Measurements from ENCODE around the gene SDC4. TPM values are rescaled to one million over a fixed set of nuclear protein-coding genes. Genes with fewer than 3 reads are reported as not detected.

Gene SDC4
- total RNA-seq, 1 donor from 2014 or later = 7.4 TPM

DNA sequence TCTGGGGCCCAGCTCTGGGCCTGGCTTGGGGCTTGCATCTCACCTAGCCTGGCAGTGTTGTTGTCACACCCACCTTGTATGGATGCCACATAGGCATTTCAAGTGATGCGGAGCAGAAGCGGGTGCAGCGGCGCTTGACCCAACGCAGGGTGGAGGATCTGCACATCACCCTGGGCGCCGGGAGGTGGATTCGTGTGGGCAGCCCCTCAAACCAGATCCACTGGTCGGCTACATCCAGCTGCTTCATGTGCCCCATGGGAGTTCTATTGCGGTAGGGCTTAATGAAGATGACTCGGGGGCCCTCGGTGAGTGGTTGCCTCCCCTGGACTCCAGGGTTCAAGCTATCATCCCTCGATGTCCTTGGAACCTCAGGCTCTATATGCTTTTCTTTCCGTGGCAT lies 26.7 kb upstream of the SDC4 start:
- DNase-seq (ENCODE audit: low spot score) = no peak
- Mint-ChIP-seq H3K27ac (ENCODE audit: unreplicated experiment) (no peak overlapping the region), H3K9me3 (ENCODE audit: unreplicated experiment) (no peaks in the 10 kb centered on the region), H3K27me3 (ENCODE audit: unreplicated experiment) (peaks cover 3% of the 10 kb centered on the region), H3K4me1 (ENCODE audit: unreplicated experiment) (peaks cover 3% of the 10 kb centered on the region), H3K36me3 (ENCODE audit: low read depth, unreplicated experiment) (no peaks in the 10 kb centered on the region), H3K4me3 (ENCODE audit: unreplicated experiment) (no peak overlapping the region)
- TF ChIP-seq, protein P1, sequence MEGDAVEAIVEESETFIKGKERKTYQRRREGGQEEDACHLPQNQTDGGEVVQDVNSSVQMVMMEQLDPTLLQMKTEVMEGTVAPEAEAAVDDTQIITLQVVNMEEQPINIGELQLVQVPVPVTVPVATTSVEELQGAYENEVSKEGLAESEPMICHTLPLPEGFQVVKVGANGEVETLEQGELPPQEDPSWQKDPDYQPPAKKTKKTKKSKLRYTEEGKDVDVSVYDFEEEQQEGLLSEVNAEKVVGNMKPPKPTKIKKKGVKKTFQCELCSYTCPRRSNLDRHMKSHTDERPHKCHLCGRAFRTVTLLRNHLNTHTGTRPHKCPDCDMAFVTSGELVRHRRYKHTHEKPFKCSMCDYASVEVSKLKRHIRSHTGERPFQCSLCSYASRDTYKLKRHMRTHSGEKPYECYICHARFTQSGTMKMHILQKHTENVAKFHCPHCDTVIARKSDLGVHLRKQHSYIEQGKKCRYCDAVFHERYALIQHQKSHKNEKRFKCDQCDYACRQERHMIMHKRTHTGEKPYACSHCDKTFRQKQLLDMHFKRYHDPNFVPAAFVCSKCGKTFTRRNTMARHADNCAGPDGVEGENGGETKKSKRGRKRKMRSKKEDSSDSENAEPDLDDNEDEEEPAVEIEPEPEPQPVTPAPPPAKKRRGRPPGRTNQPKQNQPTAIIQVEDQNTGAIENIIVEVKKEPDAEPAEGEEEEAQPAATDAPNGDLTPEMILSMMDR (IDR thresholded peaks at IDR 0.05; ENCODE audit: unreplicated experiment) = no peak

DNA sequence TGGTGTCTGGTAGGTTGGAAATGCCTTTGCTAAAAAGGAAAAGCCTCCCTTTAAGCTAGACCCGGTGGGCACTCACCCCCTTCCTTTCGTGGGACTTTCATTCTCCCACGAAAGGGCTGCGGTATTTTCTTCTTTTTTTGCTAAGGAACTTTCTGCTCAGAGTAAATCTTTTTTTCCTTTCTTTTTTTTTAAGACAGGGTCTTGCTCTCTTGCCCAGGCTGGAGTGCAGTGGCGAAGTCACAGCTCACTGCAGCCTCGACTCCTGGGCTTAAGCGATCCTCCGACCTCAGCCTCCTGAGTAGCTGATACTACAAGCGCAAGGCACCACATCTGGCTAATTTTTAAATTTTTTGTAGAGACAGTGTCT lies 25.9 kb upstream of the SDC4 start:
- Mint-ChIP-seq H3K9me3 (ENCODE audit: unreplicated experiment) (no peaks in the 10 kb centered on the region), H3K27me3 (ENCODE audit: unreplicated experiment) (peaks cover 3% of the 10 kb centered on the region), H3K4me3 (ENCODE audit: unreplicated experiment) (no peak overlapping the region), H3K36me3 (ENCODE audit: low read depth, unreplicated experiment) (no peaks in the 10 kb centered on the region), H3K4me1 (ENCODE audit: unreplicated experiment) (peaks cover 3% of the 10 kb centered on the region), H3K27ac (ENCODE audit: unreplicated experiment) (no peak overlapping the region)
- TF ChIP-seq, protein P1 (IDR thresholded peaks at IDR 0.05; ENCODE audit: unreplicated experiment) = no peak
- DNase-seq (ENCODE audit: low spot score) = no peak

DNA sequence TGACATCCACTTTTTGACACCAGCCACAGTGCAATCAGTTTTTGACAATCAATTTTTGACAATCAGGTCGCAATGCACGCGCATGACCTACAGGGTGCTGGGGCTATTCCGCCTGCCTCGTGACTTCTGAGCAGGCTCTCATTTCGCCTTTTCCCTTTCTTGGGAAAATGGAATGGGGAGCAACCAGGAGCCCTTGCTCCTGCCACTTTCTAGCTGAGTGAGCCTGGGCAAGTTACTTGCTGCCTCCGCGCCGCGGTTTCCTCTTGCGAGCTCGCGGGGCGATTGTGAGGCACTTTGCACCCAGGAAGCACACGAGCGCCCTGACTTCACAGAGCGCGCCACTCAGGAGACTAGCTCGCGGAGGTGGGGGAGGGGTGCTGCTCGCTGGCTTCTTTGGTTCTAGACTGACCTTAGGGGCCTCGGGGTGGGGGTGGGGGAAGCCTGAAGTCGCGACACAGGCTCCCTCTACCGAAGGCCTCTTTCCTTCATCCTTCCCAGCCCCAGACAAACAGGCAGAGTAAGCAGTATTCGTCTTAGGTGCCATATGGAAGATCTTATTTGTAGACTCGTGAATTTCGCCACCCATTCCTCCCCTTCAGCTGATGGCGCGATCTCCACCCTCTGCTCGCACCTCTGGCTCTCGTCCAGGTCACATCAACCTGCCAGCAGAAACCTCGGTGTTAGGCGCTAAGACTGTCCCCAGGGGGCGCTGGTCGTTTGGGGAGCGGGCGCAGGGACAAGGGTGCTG lies 25.3 kb upstream of the SDC4 start:
- Mint-ChIP-seq H3K9me3 (ENCODE audit: unreplicated experiment) (no peaks in the 10 kb centered on the region), H3K27me3 (ENCODE audit: unreplicated experiment) (peaks cover 3% of the 10 kb centered on the region), H3K4me1 (ENCODE audit: unreplicated experiment) (peaks cover 3% of the 10 kb centered on the region), H3K36me3 (ENCODE audit: low read depth, unreplicated experiment) (no peaks in the 10 kb centered on the region), H3K4me3 (ENCODE audit: unreplicated experiment) (peak overlapping the region; percentile 71), H3K27ac (ENCODE audit: unreplicated experiment) (no peak overlapping the region)
- TF ChIP-seq, protein P1 (IDR thresholded peaks at IDR 0.05; ENCODE audit: unreplicated experiment) = peak; percentile 70
- DNase-seq (ENCODE audit: low spot score) = peak; percentile 90

DNA sequence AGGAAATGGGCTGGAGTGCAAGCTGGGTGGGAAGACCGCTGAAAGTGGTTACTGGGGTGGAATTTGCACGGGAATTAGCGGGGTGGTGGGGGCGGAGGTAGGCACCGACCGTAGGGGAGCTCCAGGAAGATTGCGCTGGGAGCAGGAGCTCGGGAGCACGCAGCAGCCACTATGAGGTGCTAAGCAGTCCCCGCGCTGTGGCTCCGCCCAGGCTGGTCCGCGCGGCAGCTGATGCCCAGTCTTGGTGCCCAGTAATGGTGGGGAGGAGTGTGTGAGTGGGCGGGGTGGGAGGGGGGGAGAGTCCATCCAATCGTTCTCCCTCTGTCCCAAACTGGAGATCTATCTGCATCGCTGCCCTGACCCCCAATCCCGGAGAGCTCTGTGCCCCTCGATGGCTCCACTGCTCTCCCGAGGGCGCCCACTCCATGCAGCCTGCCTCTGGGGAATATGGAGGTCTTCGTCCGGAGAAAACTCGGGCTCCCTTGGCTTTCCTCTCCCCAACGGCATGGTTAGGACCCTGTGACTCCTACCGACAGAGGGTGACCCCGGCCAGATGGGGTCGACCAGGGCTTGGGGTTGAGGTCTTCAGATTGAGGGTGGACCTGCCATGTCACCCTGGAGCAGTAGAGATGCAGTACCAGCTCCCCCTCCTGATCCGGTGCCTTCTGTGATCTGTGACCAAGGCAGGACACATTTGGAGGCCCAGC lies 24.6 kb upstream of the SDC4 start:
- DNase-seq (ENCODE audit: low spot score) = no peak
- Mint-ChIP-seq H3K27me3 (ENCODE audit: unreplicated experiment) (peaks cover 3% of the 10 kb centered on the region), H3K4me3 (ENCODE audit: unreplicated experiment) (peak overlapping the region; percentile 10), H3K36me3 (ENCODE audit: low read depth, unreplicated experiment) (peaks cover 6% of the 10 kb centered on the region), H3K27ac (ENCODE audit: unreplicated experiment) (no peak overlapping the region), H3K4me1 (ENCODE audit: unreplicated experiment) (peaks cover 9% of the 10 kb centered on the region), H3K9me3 (ENCODE audit: unreplicated experiment) (no peaks in the 10 kb centered on the region)
- TF ChIP-seq, protein P1 (IDR thresholded peaks at IDR 0.05; ENCODE audit: unreplicated experiment) = no peak

DNA sequence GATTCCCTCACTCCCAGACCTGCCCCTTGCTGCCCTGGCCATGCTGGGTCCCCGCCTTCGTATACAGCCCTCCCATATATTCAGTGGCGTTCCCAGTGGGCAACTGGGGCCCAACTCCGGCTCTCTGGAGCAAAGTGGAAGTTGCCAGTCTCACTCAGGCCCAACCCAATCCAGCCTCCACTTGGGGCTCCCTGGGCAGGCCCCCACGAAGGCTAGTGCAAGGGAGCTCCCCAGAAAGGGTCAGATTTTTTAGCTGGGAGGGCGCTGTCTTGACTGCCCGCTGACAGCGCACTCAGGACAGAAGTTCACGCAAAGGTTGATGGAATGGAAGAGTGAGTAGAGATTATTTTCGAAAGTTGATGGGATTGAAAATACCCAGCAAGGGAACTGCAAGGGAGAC lies 24.0 kb upstream of the SDC4 start:
- no peak for DNase-seq (ENCODE audit: low spot score)
- Mint-ChIP-seq H3K36me3 (ENCODE audit: low read depth, unreplicated experiment) (peaks cover 7% of the 10 kb centered on the region), H3K27ac (ENCODE audit: unreplicated experiment) (no peak overlapping the region), H3K9me3 (ENCODE audit: unreplicated experiment) (no peaks in the 10 kb centered on the region), H3K27me3 (ENCODE audit: unreplicated experiment) (peaks cover 3% of the 10 kb centered on the region), H3K4me3 (ENCODE audit: unreplicated experiment) (peak overlapping the region; percentile 10), H3K4me1 (ENCODE audit: unreplicated experiment) (peaks cover 11% of the 10 kb centered on the region)
- TF ChIP-seq, protein P1 (IDR thresholded peaks at IDR 0.05; ENCODE audit: unreplicated experiment) = no peak

Measured in endothelial cell (in vitro differentiated cells).